KOPT-K1 (cell line): Measurements from ENCODE around the gene MEIS2.

Experiments used
- H3K27ac ChIP-seq: fragments of 200-600 bp; sonication (generic); 2 replicates; pipeline ENCODE4 v1.5.1; 2016; ENCODE audit warnings: antibody characterized with exemption, mild to moderate bottlenecking, low read depth, low read length; ENCODE audit not compliant: poor library complexity, severe bottlenecking
- H3K36me3 ChIP-seq: fragments of 200-600 bp; sonication (generic); 2 replicates; pipeline ENCODE4 v1.5.1; 2017; ENCODE audit warnings: antibody characterized with exemption, mild to moderate bottlenecking, low read length, moderate library complexity; ENCODE audit not compliant: insufficient read depth
- H3K9me3 ChIP-seq: fragments of 200-600 bp; sonication (generic); 2 replicates; pipeline ENCODE4 v1.5.1; 2017; ENCODE audit warnings: antibody characterized with exemption, low read length, mild to moderate bottlenecking; ENCODE audit not compliant: insufficient read depth, poor library complexity, severe bottlenecking

The MEIS2 gene

GRCh38 chr15:36904715-36905114 lies 195.6 kb downstream of the MEIS2 start:
- Histone ChIP-seq H3K9me3 (no peaks in the 10 kb centered on the region), H3K27ac (no peak overlapping the region), H3K36me3 (no peaks in the 10 kb centered on the region)

GRCh38 chr15:36903922-36904556 lies 196.3 kb downstream of the MEIS2 start:
- no peaks in the 10 kb centered on the region for H3K36me3 ChIP-seq
- H3K9me3 ChIP-seq: no peaks in the 10 kb centered on the region
- no peak overlapping the region for H3K27ac ChIP-seq

GRCh38 chr15:36903195-36903594 lies 197.2 kb downstream of the MEIS2 start:
- no peak overlapping the region for H3K27ac ChIP-seq
- no peaks in the 10 kb centered on the region for H3K36me3 ChIP-seq
- no peaks in the 10 kb centered on the region for H3K9me3 ChIP-seq

GRCh38 chr15:36901012-36901411 lies 199.3 kb downstream of the MEIS2 start:
- H3K9me3 ChIP-seq: no peaks in the 10 kb centered on the region
- H3K27ac ChIP-seq: no peak overlapping the region
- no peaks in the 10 kb centered on the region for H3K36me3 ChIP-seq

GRCh38 chr15:36899696-36900095 lies 200.7 kb downstream of the MEIS2 start:
- Histone ChIP-seq H3K9me3 (no peaks in the 10 kb centered on the region), H3K27ac (no peak overlapping the region), H3K36me3 (no peaks in the 10 kb centered on the region)

GRCh38 chr15:36898536-36899126 lies 201.7 kb downstream of the MEIS2 start:
- H3K27ac ChIP-seq: no peak overlapping the region
- no peaks in the 10 kb centered on the region for H3K36me3 ChIP-seq
- no peaks in the 10 kb centered on the region for H3K9me3 ChIP-seq

- H3K36me3 ChIP-seq: no peaks in the 10 kb centered on the region
- H3K27ac ChIP-seq: no peak overlapping the region
- no peaks in the 10 kb centered on the region for H3K9me3 ChIP-seq
Measured at GRCh38 chr15:36897834-36898233, 202.5 kb downstream of the MEIS2 start.

GRCh38 chr15:36896949-36897348 lies 203.4 kb downstream of the MEIS2 start:
- H3K36me3 ChIP-seq: no peaks in the 10 kb centered on the region
- no peaks in the 10 kb centered on the region for H3K9me3 ChIP-seq
- H3K27ac ChIP-seq: no peak overlapping the region

GRCh38 chr15:36894075-36894474 lies 206.3 kb downstream of the MEIS2 start:
- no peaks in the 10 kb centered on the region for H3K36me3 ChIP-seq
- no peaks in the 10 kb centered on the region for H3K9me3 ChIP-seq
- no peak overlapping the region for H3K27ac ChIP-seq

GRCh38 chr15:36893276-36893675 lies 207.1 kb downstream of the MEIS2 start:
- H3K36me3 ChIP-seq: no peaks in the 10 kb centered on the region
- H3K9me3 ChIP-seq: no peaks in the 10 kb centered on the region
- H3K27ac ChIP-seq: no peak overlapping the region

- Histone ChIP-seq H3K9me3 (no peaks in the 10 kb centered on the region), H3K27ac (no peak overlapping the region), H3K36me3 (no peaks in the 10 kb centered on the region)
Measured at GRCh38 chr15:36888011-36888992, 212.0 kb downstream of the MEIS2 start.

GRCh38 chr15:36887214-36887961 lies 213.0 kb downstream of the MEIS2 start:
- H3K36me3 ChIP-seq: no peaks in the 10 kb centered on the region
- H3K9me3 ChIP-seq: no peaks in the 10 kb centered on the region
- H3K27ac ChIP-seq: no peak overlapping the region

GRCh38 chr15:36886701-36887100 lies 213.6 kb downstream of the MEIS2 start:
- no peak overlapping the region for H3K27ac ChIP-seq
- H3K36me3 ChIP-seq: no peaks in the 10 kb centered on the region
- no peaks in the 10 kb centered on the region for H3K9me3 ChIP-seq

GRCh38 chr15:36886191-36886590 lies 214.2 kb downstream of the MEIS2 start:
- Histone ChIP-seq H3K9me3 (no peaks in the 10 kb centered on the region), H3K27ac (no peak overlapping the region), H3K36me3 (no peaks in the 10 kb centered on the region)

- H3K9me3 ChIP-seq: no peaks in the 10 kb centered on the region
- no peak overlapping the region for H3K27ac ChIP-seq
- no peaks in the 10 kb centered on the region for H3K36me3 ChIP-seq
Measured at GRCh38 chr15:36885771-36886170, 214.6 kb downstream of the MEIS2 start.
